Trophoblast cell (in vitro differentiated cells and primary cell): ENCODE data around the gene CDK2.
A peak's percentile ranks its signal among the peaks of the same experiment; 100 is the strongest.

ENCODE experiments used
- DNase-seq, 2 donors: peaks; one replicate each; pipeline ENCODE4 v3.0.0-alpha.2; 2016
- H2AFZ ChIP-seq: 2 replicates; pipeline ENCODE4 v1.6.1; 2013; ENCODE audit warnings: low read length, moderate library complexity, mild to moderate bottlenecking; ENCODE audit not compliant: insufficient read depth, poor library complexity
- H2AK5ac ChIP-seq: 2 replicates; pipeline ENCODE4 v1.6.1; 2013; ENCODE audit warnings: mild to moderate bottlenecking, low read length
- H2BK120ac ChIP-seq: 2 replicates; pipeline ENCODE4 v1.6.1; 2013; ENCODE audit warnings: low read length, mild to moderate bottlenecking, moderate library complexity; ENCODE audit not compliant: insufficient read depth, poor library complexity
- H2BK12ac ChIP-seq: 2 replicates; pipeline ENCODE4 v1.6.1; 2013; ENCODE audit warnings: mild to moderate bottlenecking, low read length, moderate library complexity
- H2BK5ac ChIP-seq: 2 replicates; pipeline ENCODE4 v1.6.1; 2013; ENCODE audit warnings: low read length, low read depth, moderate library complexity, mild to moderate bottlenecking; ENCODE audit not compliant: poor library complexity
- H3K14ac ChIP-seq: 2 replicates; pipeline ENCODE4 v1.6.1; 2013; ENCODE audit warnings: mild to moderate bottlenecking, low read length
- H3K18ac ChIP-seq: 2 replicates; pipeline ENCODE4 v1.6.1; 2013; ENCODE audit warnings: mild to moderate bottlenecking, low read length
- H3K23ac ChIP-seq: 2 replicates; pipeline ENCODE4 v1.6.1; 2013; ENCODE audit warnings: low read length
- H3K27ac ChIP-seq: 2 replicates; pipeline ENCODE4 v1.5.1; 2013; ENCODE audit warnings: low read depth, mild to moderate bottlenecking, inconsistent platforms, low read length, moderate library complexity
- H3K27me3 ChIP-seq: 2 replicates; pipeline ENCODE4 v1.6.1; 2013; ENCODE audit warnings: inconsistent platforms, mild to moderate bottlenecking, low read length, moderate library complexity; ENCODE audit not compliant: insufficient read depth
- H3K36me3 ChIP-seq, 2 experiments: 1 replicate in 1 of 2; 2 replicates in 1 of 2; pipeline ENCODE4 v1.6.1; 2013; ENCODE audit warnings: low read length in 2 of 2, mild to moderate bottlenecking in 2 of 2, moderate library complexity in 1 of 2; ENCODE audit not compliant: insufficient read depth in 2 of 2, control insufficient read depth in 1 of 2
- H3K4ac ChIP-seq: 2 replicates; pipeline ENCODE4 v1.6.1; 2013; ENCODE audit warnings: low read depth, mild to moderate bottlenecking, low read length, moderate library complexity
- H3K4me1 ChIP-seq, 2 experiments: 1 replicate in 1 of 2; 2 replicates in 1 of 2; pipeline ENCODE4 v1.6.1; 2013; ENCODE audit warnings: low read length in 2 of 2, mild to moderate bottlenecking in 2 of 2, moderate library complexity in 1 of 2; ENCODE audit not compliant: insufficient read depth in 2 of 2, control insufficient read depth in 1 of 2
- H3K4me2 ChIP-seq: 2 replicates; pipeline ENCODE4 v1.6.1; 2013; ENCODE audit warnings: inconsistent platforms, mild to moderate bottlenecking, low read length, moderate library complexity
- H3K4me3 ChIP-seq: 2 replicates; pipeline ENCODE4 v1.5.1; 2013; ENCODE audit warnings: mild to moderate bottlenecking, low read depth, low read length, inconsistent platforms
- H3K79me1 ChIP-seq: one replicate; pipeline ENCODE4 v1.6.1; 2013; ENCODE audit warnings: low read length
- H3K79me2 ChIP-seq: 2 replicates; pipeline ENCODE4 v1.6.1; 2013; ENCODE audit warnings: low read length, mild to moderate bottlenecking; ENCODE audit not compliant: control insufficient read depth, insufficient read depth, poor library complexity
- H3K9ac ChIP-seq: 2 replicates; pipeline ENCODE4 v1.6.1; 2013; ENCODE audit warnings: mild to moderate bottlenecking, low read length
- H3K9me3 ChIP-seq: 2 replicates; pipeline ENCODE4 v1.6.1; 2013; ENCODE audit warnings: low read depth, mild to moderate bottlenecking, control low read depth, inconsistent platforms, low read length; ENCODE audit not compliant: insufficient read depth
- H4K12ac ChIP-seq: 2 replicates; pipeline ENCODE4 v1.6.1; 2013; ENCODE audit warnings: low read depth, mild to moderate bottlenecking, low read length, moderate library complexity
- H4K8ac ChIP-seq: 2 replicates; pipeline ENCODE4 v1.6.1; 2013; ENCODE audit warnings: low read depth, mild to moderate bottlenecking, low read length, moderate library complexity
- H4K91ac ChIP-seq: one replicate; pipeline ENCODE4 v1.6.1; 2013; ENCODE audit warnings: low read depth, mild to moderate bottlenecking, low read length, moderate library complexity
- WGBS: extraction: QIAGEN DNeasy Blood & Tissue Kit; methylation state at CpG from one replicate; pipeline ENCODE4 v1.1.7; 2013; ENCODE audit warnings: missing lambda C conversion rate; ENCODE audit not compliant: insufficient read length, insufficient coverage; ENCODE audit errors: extremely low coverage; 5-methylcytosine and 5-hydroxymethylcytosine counted together

The CDK2 gene

GRCh38 chr12:55925371-55925770, 41.3 kb upstream of the CDK2 start:
- H2BK120ac ChIP-seq = no peak overlapping the region
- no peaks in the 10 kb centered on the region for H3K27me3 ChIP-seq
- peaks cover 14% of the 10 kb centered on the region for H3K79me1 ChIP-seq
- no peak overlapping the region for H3K27ac ChIP-seq
- no peak overlapping the region for H4K91ac ChIP-seq
- H3K36me3 ChIP-seq = peaks cover 2 to 8% of the 10 kb centered on the region in 2 experiments
- no peaks in the 10 kb centered on the region for H3K9me3 ChIP-seq
- no peak overlapping the region for H3K4me3 ChIP-seq
- WGBS = no CpG with 5 or more reads among the region's 4 CpGs
- no peak overlapping the region for H2AK5ac ChIP-seq
- H3K18ac ChIP-seq = no peak overlapping the region
- no peak overlapping the region for H3K14ac ChIP-seq
- peak overlapping the region; percentile 84 for H3K4ac ChIP-seq
- no peak overlapping the region for H2AFZ ChIP-seq
- H3K4me1 ChIP-seq = peaks cover 0 to 3% of the 10 kb centered on the region in 2 experiments
- H2BK12ac ChIP-seq = no peak overlapping the region
- H4K8ac ChIP-seq = no peak overlapping the region
- DNase-seq = no peak
- H4K12ac ChIP-seq = no peak overlapping the region
- H2BK5ac ChIP-seq = no peak overlapping the region
- peaks cover 16% of the 10 kb centered on the region for H3K79me2 ChIP-seq
- no peak overlapping the region for H3K9ac ChIP-seq
- no peak overlapping the region for H3K4me2 ChIP-seq
- H3K23ac ChIP-seq = no peak overlapping the region

DNA sequence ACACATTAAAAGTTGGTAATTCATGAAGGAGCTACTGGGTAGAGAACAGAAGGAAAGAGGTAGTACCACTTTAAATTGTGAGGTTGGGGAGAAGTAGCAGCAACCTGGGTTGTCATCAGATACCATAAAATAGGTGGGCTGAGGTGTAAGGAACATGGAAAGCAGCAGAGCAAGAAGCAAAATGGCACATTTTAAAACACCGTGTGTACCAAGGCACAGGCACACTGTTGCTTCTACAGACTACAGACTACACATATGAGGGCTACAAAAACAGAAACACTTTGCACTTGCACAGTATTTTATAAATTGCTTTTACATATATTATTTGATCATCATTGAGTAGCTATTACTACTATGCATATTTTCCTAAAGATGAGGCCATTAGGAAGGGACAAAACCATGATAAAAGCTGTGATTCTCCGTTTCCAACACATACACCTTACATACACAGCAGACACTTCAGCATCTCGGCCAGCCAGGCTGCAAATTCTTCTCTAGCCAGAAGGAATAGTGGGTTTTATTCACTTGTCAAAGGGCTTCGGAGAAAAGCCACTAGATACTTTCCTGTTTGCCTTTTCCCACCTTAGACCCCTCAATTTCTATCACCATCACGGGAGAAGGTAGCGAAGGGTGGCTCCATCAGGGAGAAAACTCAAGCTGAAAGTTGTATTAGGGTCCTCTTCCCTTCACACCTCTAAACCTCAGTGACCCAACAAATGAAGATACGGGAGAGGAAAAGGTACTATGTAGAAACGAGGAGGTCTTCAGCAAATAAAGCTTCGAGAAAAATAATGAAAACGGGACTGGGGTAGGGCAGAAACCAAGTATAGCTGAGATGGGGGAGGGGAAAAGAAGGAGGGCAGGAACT, 40.5 kb upstream of the CDK2 start:
- Histone ChIP-seq H2AK5ac (peak overlapping the region; percentile 44), H3K79me1 (peaks cover 15% of the 10 kb centered on the region), H3K23ac (peak overlapping the region; percentile 24), H4K12ac (peak overlapping the region; percentile 76), H3K4me2 (peak overlapping the region; percentile 95), H2BK5ac (peak overlapping the region; percentile 87), H4K91ac (peak overlapping the region; percentile 74), H3K9ac (peak overlapping the region; percentile 83), H3K27ac (peak overlapping the region; percentile 95), H2BK12ac (no peak overlapping the region), H3K4ac (peak overlapping the region; percentile 83), H3K79me2 (peaks cover 16% of the 10 kb centered on the region), H3K27me3 (no peaks in the 10 kb centered on the region), H3K14ac (peak overlapping the region; percentile 20), H3K9me3 (no peaks in the 10 kb centered on the region), H2BK120ac (peak overlapping the region; percentile 36), H3K4me3 (peak overlapping the region; percentile 90), H3K36me3 (peaks cover 2 to 8% of the 10 kb centered on the region in 2 experiments), H4K8ac (peak overlapping the region; percentile 63), H2AFZ (no peak overlapping the region), H3K4me1 (peaks cover 3 to 8% of the 10 kb centered on the region in 2 experiments), H3K18ac (peak overlapping the region; percentile 17)
- no peak for DNase-seq
- no CpG with 5 or more reads among the region's 10 CpGs for WGBS

- no CpG with 5 or more reads among the region's 42 CpGs for WGBS
- Histone ChIP-seq H2AK5ac (peak overlapping the region; percentile 91), H3K23ac (no peak overlapping the region), H4K12ac (peak overlapping the region; percentile 94), H3K79me1 (peaks cover 21% of the 10 kb centered on the region), H3K79me2 (peaks cover 16% of the 10 kb centered on the region), H4K91ac (peak overlapping the region; percentile 98), H2AFZ (peak overlapping the region; percentile 27), H3K27me3 (no peaks in the 10 kb centered on the region), H2BK120ac (peak overlapping the region; percentile 96), H4K8ac (peak overlapping the region; percentile 83), H2BK12ac (peak overlapping the region; percentile 56), H3K4me1 (peaks cover 8 to 13% of the 10 kb centered on the region in 2 experiments), H3K9me3 (no peaks in the 10 kb centered on the region), H3K36me3 (peaks cover 2 to 7% of the 10 kb centered on the region in 2 experiments), H3K14ac (peak overlapping the region; percentile 98), H3K18ac (peak overlapping the region; percentile 98), H3K4me3 (peak overlapping the region; percentile 90), H3K4ac (peak overlapping the region; percentile 97), H3K27ac (peak overlapping the region; percentile 95), H3K9ac (peak overlapping the region; percentile 97), H3K4me2 (peak overlapping the region; percentile 95), H2BK5ac (peak overlapping the region; percentile 87)
- DNase-seq = peak; percentile 85 to 86
These were observed 39.7 kb upstream of the CDK2 start for GRCh38 chr12:55926738-55927587.
